Lung (tissue), 12 donors: ENCODE data around the gene GPR176. TPM values are rescaled to one million over a fixed set of nuclear protein-coding genes. Genes with fewer than 3 reads are reported as not detected.
A peak's percentile ranks its signal among the peaks of the same experiment; 100 is the strongest.

Experiments used
- ATAC-seq: fragments of 200-7000 bp; cut with Tn5 transposase; one replicate; pipeline ENCODE4 v1.9.1; 2020; ENCODE audit warnings: moderate number of reproducible peaks; ENCODE audit not compliant: insufficient read depth, low FRiP score
- DNase-seq, 3 donors: peaks; one replicate each; pipeline ENCODE4 v3.0.0-alpha.2; 2013 to 2017
- H3K27ac ChIP-seq, 2 donors: one replicate each; pipeline ENCODE4 v1.5.1; 2013; ENCODE audit warnings: mild to moderate bottlenecking in 2 of 2, moderate library complexity in 2 of 2, control low read depth in 1 of 2, inconsistent platforms in 1 of 2, low read depth in 1 of 2, low read length in 1 of 2
- H3K27me3 ChIP-seq, 3 donors: one replicate each; pipeline ENCODE4 v1.5.1; 2013; ENCODE audit warnings: low read length in 2 of 3; ENCODE audit not compliant: control insufficient read depth in 3 of 3, insufficient read depth in 3 of 3
- H3K36me3 ChIP-seq, 4 donors: one replicate each; pipeline ENCODE4 v1.5.1; 2013; ENCODE audit warnings: low read length in 4 of 4, mild to moderate bottlenecking in 1 of 4, moderate library complexity in 1 of 4; ENCODE audit not compliant: control insufficient read depth in 4 of 4, insufficient read depth in 4 of 4
- H3K4me1 ChIP-seq, 5 donors: one replicate each; pipeline ENCODE4 v1.5.1; 2013; ENCODE audit warnings: low read length in 5 of 5, mild to moderate bottlenecking in 2 of 5, moderate library complexity in 1 of 5; ENCODE audit not compliant: control insufficient read depth in 5 of 5, insufficient read depth in 5 of 5
- H3K4me3 ChIP-seq: one replicate; pipeline ENCODE4 v1.5.1; 2013; ENCODE audit warnings: mild to moderate bottlenecking, control low read depth, moderate library complexity
- H3K9ac ChIP-seq, 2 donors: one replicate each; pipeline ENCODE4 v1.5.1; 2013; ENCODE audit warnings: low read length in 2 of 2, control low read depth in 1 of 2; ENCODE audit not compliant: insufficient read depth in 1 of 2
- H3K9me3 ChIP-seq, 4 donors: one replicate each; pipeline ENCODE4 v1.5.1; 2013; ENCODE audit warnings: low read length in 3 of 4, mild to moderate bottlenecking in 1 of 4, moderate library complexity in 1 of 4; ENCODE audit not compliant: control insufficient read depth in 4 of 4, insufficient read depth in 3 of 4
- WGBS, 2 donors: extraction: QIAGEN DNeasy Blood & Tissue Kit; methylation state at CpG; one replicate each; pipeline ENCODE4 v1.1.7; 2013; 5-methylcytosine and 5-hydroxymethylcytosine counted together
- polyA plus RNA-seq, 2 donors: library from polyadenylated mRNA; stranded (reverse); fragments of 200-250 nt; gene quantifications; one replicate each; pipeline ENCODE4 v1.2.1, GENCODE V29; 2013
- total RNA-seq, 2 donors: library from RNA; depleted of rRNA in 1 of 2; stranded (reverse); fragments of >200 nt in 1 of 2; gene quantifications; one replicate each; pipeline ENCODE4 v1.2.1, GENCODE V29; 2014 to 2021
- TF ChIP-seq, protein P1 (sequence below): IDR thresholded peaks from 2 replicates; pipeline ENCODE4 v1.5.1; 2012; ENCODE audit warnings: mild to moderate bottlenecking; ENCODE audit errors: control extremely low read depth, extremely low read depth
- donor health status: control.
- donor health status: control.
- donor health status: Bipolar disorder and iron deficiency.
- donor health status: healthy.
- donor health status: DM: yes; HTN: yes; CAD: no.

Gene GPR176
- total and polyA plus RNA-seq, 4 donors = 1.7 to 9.0 (median 6.6) TPM

DNA sequence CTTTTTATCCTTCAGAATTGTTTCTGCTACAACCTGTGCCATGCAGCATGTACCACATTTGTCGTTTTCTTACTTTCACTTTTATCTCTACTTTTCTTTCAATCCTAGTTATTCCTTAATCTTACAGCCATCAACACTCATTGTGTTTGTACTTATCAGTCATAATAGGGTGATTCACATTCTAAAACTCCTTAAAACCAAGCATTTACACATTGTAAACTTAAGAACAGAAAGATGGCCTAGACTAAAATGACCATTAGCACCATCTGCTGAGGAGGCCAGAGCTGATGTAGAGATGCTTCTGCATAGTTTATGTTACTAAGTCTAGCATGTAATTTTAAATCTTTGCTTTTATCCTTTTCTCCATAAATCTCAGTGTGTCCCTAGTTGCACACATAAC is 39.3 kb upstream of the GPR176 start:
- no peak overlapping the region for H3K9ac ChIP-seq
- no peak for ATAC-seq
- 87 to 94% methylated on average over 1 of the region's 1 CpG for WGBS, 2 donors
- H3K27ac ChIP-seq = no peak overlapping the region
- DNase-seq = no peak
- no peaks in the 10 kb centered on the region for H3K27me3 ChIP-seq
- no peak overlapping the region for H3K4me3 ChIP-seq
- peaks cover 23 to 51% (median 36%) of the 10 kb centered on the region in 4 donors for H3K36me3 ChIP-seq
- no peaks in the 10 kb centered on the region for H3K4me1 ChIP-seq
- TF ChIP-seq, protein P1, sequence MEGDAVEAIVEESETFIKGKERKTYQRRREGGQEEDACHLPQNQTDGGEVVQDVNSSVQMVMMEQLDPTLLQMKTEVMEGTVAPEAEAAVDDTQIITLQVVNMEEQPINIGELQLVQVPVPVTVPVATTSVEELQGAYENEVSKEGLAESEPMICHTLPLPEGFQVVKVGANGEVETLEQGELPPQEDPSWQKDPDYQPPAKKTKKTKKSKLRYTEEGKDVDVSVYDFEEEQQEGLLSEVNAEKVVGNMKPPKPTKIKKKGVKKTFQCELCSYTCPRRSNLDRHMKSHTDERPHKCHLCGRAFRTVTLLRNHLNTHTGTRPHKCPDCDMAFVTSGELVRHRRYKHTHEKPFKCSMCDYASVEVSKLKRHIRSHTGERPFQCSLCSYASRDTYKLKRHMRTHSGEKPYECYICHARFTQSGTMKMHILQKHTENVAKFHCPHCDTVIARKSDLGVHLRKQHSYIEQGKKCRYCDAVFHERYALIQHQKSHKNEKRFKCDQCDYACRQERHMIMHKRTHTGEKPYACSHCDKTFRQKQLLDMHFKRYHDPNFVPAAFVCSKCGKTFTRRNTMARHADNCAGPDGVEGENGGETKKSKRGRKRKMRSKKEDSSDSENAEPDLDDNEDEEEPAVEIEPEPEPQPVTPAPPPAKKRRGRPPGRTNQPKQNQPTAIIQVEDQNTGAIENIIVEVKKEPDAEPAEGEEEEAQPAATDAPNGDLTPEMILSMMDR = no peak
- no peaks in the 10 kb centered on the region for H3K9me3 ChIP-seq

DNA sequence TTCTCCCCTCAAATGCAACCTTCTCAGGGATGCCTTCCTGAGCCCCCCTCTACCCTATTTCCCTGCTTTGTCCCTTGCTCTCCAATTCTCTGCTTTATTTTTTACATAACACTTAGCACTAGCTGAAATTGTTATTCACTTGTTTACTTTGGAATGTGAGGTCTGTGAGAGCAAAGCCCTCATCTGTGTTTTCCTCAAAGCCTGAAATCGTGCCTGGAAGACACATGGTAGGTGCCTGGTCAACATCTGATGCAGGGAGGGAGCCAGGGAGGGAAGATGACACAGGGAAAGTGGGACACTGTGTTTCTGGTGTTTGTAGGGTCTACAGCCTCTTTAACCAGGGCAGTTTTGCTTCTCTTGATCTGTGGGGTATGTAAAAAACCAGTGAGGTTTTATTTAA is 37.4 kb upstream of the GPR176 start:
- Histone ChIP-seq H3K9me3 (no peaks in the 10 kb centered on the region), H3K27ac (no peak overlapping the region), H3K4me3 (no peak overlapping the region), H3K4me1 (no peaks in the 10 kb centered on the region), H3K27me3 (no peaks in the 10 kb centered on the region), H3K36me3 (peaks cover 21 to 50% (median 35%) of the 10 kb centered on the region in 4 donors), H3K9ac (no peak overlapping the region)
- DNase-seq (no peak), ATAC-seq (no peak)
- WGBS, 2 donors = 71 to 93% methylated on average over 1 of the region's 1 CpG
- TF ChIP-seq, protein P1 = no peak

DNA sequence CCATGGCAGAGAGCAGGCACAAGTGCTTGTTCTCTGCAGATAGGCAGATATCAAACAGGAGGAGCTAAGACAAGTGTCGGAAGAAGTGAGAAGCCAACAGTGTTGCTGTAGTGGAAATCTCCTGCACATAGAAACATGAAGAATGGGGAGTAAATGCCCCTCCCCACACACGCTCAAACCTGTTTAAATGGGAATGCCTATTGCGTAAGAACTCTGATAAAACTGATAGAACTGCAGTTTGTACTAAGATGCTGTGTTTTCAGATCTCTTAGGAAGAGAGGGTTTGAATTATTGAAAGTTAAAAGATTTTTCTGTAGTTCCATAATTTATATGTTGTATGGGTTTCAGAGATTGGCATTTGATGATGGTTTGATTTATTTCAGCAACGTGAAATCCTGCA is 33.5 kb upstream of the GPR176 start:
- Histone ChIP-seq H3K27me3 (no peaks in the 10 kb centered on the region), H3K27ac (no peak overlapping the region), H3K9me3 (no peaks in the 10 kb centered on the region), H3K4me3 (no peak overlapping the region), H3K9ac (no peak overlapping the region), H3K36me3 (peaks cover 24 to 37% (median 31%) of the 10 kb centered on the region in 4 donors), H3K4me1 (no peaks in the 10 kb centered on the region)
- 83 to 84% methylated on average over 4 of the region's 4 CpGs for WGBS, 2 donors
- DNase-seq (peak in 1 of 3 donors; percentile 15), ATAC-seq (no peak)
- TF ChIP-seq, protein P1 = no peak

DNA sequence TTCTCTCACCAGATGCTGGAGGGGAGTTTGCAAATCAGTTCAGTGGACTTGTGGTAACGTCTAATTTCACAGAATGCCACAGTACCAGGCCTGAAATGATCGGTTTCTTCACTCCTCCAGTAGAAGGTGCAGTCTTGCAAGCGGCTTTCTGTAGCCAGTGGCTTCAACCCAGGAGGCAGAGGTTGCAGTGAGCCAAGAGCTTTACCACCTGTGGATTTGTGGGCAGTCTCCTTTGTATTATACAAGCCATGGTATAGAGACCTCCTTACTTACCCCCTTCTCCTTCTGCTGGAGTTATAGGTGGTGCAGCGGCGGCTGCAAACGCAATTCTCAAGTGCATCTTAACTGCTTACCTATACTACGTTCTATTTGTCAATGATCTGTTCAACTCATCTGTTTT is 31.5 kb upstream of the GPR176 start:
- H3K27me3 ChIP-seq = no peaks in the 10 kb centered on the region
- no peaks in the 10 kb centered on the region for H3K9me3 ChIP-seq

More for the DNA sequence above, 31.5 kb upstream of the GPR176 start:
- Histone ChIP-seq H3K27ac (no peak overlapping the region), H3K4me3 (no peak overlapping the region), H3K9ac (no peak overlapping the region), H3K36me3 (peaks cover 23 to 38% (median 26%) of the 10 kb centered on the region in 4 donors), H3K4me1 (no peaks in the 10 kb centered on the region)
- TF ChIP-seq, protein P1 = no peak
- DNase-seq (no peak), ATAC-seq (no peak)
- 97% methylated on average over 7 of the region's 7 CpGs for WGBS, 2 donors
